ENCODE results near the gene SLC28A3.
"Not testable (repeated sequence)": the region's sequence is repeated elsewhere in the genome, so short reads cannot be mapped to it uniquely, and the experiment has no call there.

Gene SLC28A3

GRCh38 chr9:84340535-84340934 lies at the start of gene SLC28A3:
Gene SLC28A3 (minus strand): TSS chr9:84340758. CDS start chr9:84340633, 125 bp downstream.
- no peak for DNase-seq (ENCODE audit: low spot score)

- not testable (repeated sequence) for DNase-seq (ENCODE audit: low spot score)
These were observed 49.7 kb upstream of the SLC28A3 start for GRCh38 chr9:84390254-84390653.

- no peak for DNase-seq (ENCODE audit: low spot score)
These were observed 47.3 kb upstream of the SLC28A3 start for GRCh38 chr9:84387821-84388220.

- DNase-seq (ENCODE audit: low spot score) = no peak
These were observed 46.2 kb upstream of the SLC28A3 start for GRCh38 chr9:84386753-84387152.

- no peak for DNase-seq (ENCODE audit: low spot score)
These were observed 45.0 kb upstream of the SLC28A3 start for GRCh38 chr9:84385386-84386040.

GRCh38 chr9:84384617-84385016 lies 44.1 kb upstream of the SLC28A3 start:
- DNase-seq (ENCODE audit: low spot score) = no peak

- DNase-seq (ENCODE audit: low spot score) = no peak
These were observed 42.6 kb upstream of the SLC28A3 start for GRCh38 chr9:84383178-84383577.

GRCh38 chr9:84382720-84383119 lies 42.2 kb upstream of the SLC28A3 start:
- DNase-seq (ENCODE audit: low spot score) = no peak

- DNase-seq (ENCODE audit: low spot score) = no peak
These were observed 41.0 kb upstream of the SLC28A3 start for GRCh38 chr9:84381508-84381907.

- DNase-seq (ENCODE audit: low spot score) = peak; percentile 39
These were observed 39.2 kb upstream of the SLC28A3 start for GRCh38 chr9:84379740-84380139.

GRCh38 chr9:84375954-84376353 lies 35.4 kb upstream of the SLC28A3 start:
- no peak for DNase-seq (ENCODE audit: low spot score)

- no peak for DNase-seq (ENCODE audit: low spot score)
These were observed 34.0 kb upstream of the SLC28A3 start for GRCh38 chr9:84374516-84374915.

GRCh38 chr9:84374013-84374412 lies 33.5 kb upstream of the SLC28A3 start:
- DNase-seq (ENCODE audit: low spot score) = no peak

GRCh38 chr9:84371737-84372136 lies 31.2 kb upstream of the SLC28A3 start:
- peak; percentile 89 for DNase-seq (ENCODE audit: low spot score)

- DNase-seq (ENCODE audit: low spot score) = no peak
These were observed 28.0 kb upstream of the SLC28A3 start for GRCh38 chr9:84368601-84369000.

GRCh38 chr9:84367726-84368125 lies 27.2 kb upstream of the SLC28A3 start:
- not testable (repeated sequence) for DNase-seq (ENCODE audit: low spot score)

GRCh38 chr9:84366683-84367082 lies 26.1 kb upstream of the SLC28A3 start:
- no peak for DNase-seq (ENCODE audit: low spot score)

GRCh38 chr9:84364894-84365490 lies 24.4 kb upstream of the SLC28A3 start:
- not testable (repeated sequence) for DNase-seq (ENCODE audit: low spot score)

- no peak for DNase-seq (ENCODE audit: low spot score)
These were observed 21.1 kb upstream of the SLC28A3 start for GRCh38 chr9:84361645-84362044.

GRCh38 chr9:84357275-84357674 lies 16.7 kb upstream of the SLC28A3 start:
- DNase-seq (ENCODE audit: low spot score) = no peak

- no peak for DNase-seq (ENCODE audit: low spot score)
These were observed 13.5 kb upstream of the SLC28A3 start for GRCh38 chr9:84354035-84354434.

- no peak for DNase-seq (ENCODE audit: low spot score)
These were observed 9.1 kb upstream of the SLC28A3 start for GRCh38 chr9:84349671-84350070.

GRCh38 chr9:84343111-84343521 lies 2.6 kb upstream of the SLC28A3 start:
- peak; percentile 32 for DNase-seq (ENCODE audit: low spot score)

- no peak for DNase-seq (ENCODE audit: low spot score)
These were observed 596 bp downstream of the SLC28A3 start for GRCh38 chr9:84339962-84340361.

All from AG20443 (cell line).